HEK293T (cell line): ENCODE data around the gene HOXD9.

Source experiments
- ARNT ChIP-seq: fragments of 450-650 bp; IDR thresholded peaks from 2 replicates; pipeline ENCODE4 v1.6.1; 2017; ENCODE audit warnings: mild to moderate bottlenecking
- BHLHE40 ChIP-seq: fragments of 450-650 bp; IDR thresholded peaks from 2 replicates; pipeline ENCODE4 v1.6.1; 2016; ENCODE audit warnings: mild to moderate bottlenecking, moderate library complexity, borderline replicate concordance
- CTBP1 ChIP-seq: fragments of 450-650 bp; IDR thresholded peaks from 2 replicates; pipeline ENCODE4 v1.6.1; 2016; ENCODE audit warnings: borderline replicate concordance
- ELF4 ChIP-seq: fragments of 450-650 bp; IDR thresholded peaks from 2 replicates; pipeline ENCODE4 v1.6.1; 2017; ENCODE audit warnings: antibody characterized with exemption
- FOXK2 ChIP-seq: fragments of 450-650 bp; IDR thresholded peaks from 2 replicates; pipeline ENCODE4 v1.6.1; 2016; ENCODE audit warnings: mild to moderate bottlenecking
- FOXM1 ChIP-seq: fragments of 450-650 bp; IDR thresholded peaks from 2 replicates; pipeline ENCODE4 v1.6.1; 2017; ENCODE audit warnings: mild to moderate bottlenecking, borderline replicate concordance
- HDGF ChIP-seq: fragments of 450-650 bp; IDR thresholded peaks from 2 replicates; pipeline ENCODE4 v1.6.1; 2017; ENCODE audit warnings: antibody characterized with exemption, borderline replicate concordance
- LEF1 ChIP-seq: fragments of 450-650 bp; IDR thresholded peaks from 2 replicates; pipeline ENCODE4 v1.6.1; 2017; ENCODE audit warnings: mild to moderate bottlenecking, borderline replicate concordance
- NFRKB ChIP-seq: fragments of 450-650 bp; IDR thresholded peaks from 2 replicates; pipeline ENCODE4 v1.6.1; 2016; ENCODE audit warnings: mild to moderate bottlenecking, moderate library complexity
- PKNOX1 ChIP-seq: fragments of 450-650 bp; IDR thresholded peaks from 2 replicates; pipeline ENCODE4 v1.6.1; 2016
- SP1 ChIP-seq: fragments of 450-650 bp; IDR thresholded peaks from 2 replicates; pipeline ENCODE4 v1.6.1; 2017
- SUZ12 ChIP-seq: fragments of 450-650 bp; IDR thresholded peaks from 2 replicates; pipeline ENCODE4 v1.6.1; 2016; ENCODE audit warnings: mild to moderate bottlenecking
- TARDBP ChIP-seq: fragments of 450-650 bp; IDR thresholded peaks from 2 replicates; pipeline ENCODE4 v1.6.1; 2016
- ZNF384 ChIP-seq: fragments of 450-650 bp; IDR thresholded peaks from 2 replicates; pipeline ENCODE4 v1.6.1; 2016

- TF ChIP-seq BHLHE40 (no peak), ELF4 (no peak), ZNF384 (no peak), NFRKB (no peak), SP1 (no peak), FOXK2 (no peak), PKNOX1 (peak; percentile 84; the same call in 1 of the 2 replicates), SUZ12 (no peak), TARDBP (no peak), FOXM1 (no peak), HDGF (no peak), CTBP1 (peak; percentile 85), LEF1 (no peak), ARNT (peak; percentile 72; the same call in 1 of the 2 replicates)
Observed at GRCh38 chr2:176104316-176105077, 18.0 kb upstream of the HOXD9 start.
